NCI-H2171 (cell line): Measurements from ENCODE around the gene FAM222A.

Experiments
- DNase-seq: peaks from one replicate; lab custom pipeline; 2025; lab: John Stamatoyannopoulos, UW

FAM222A gene

GRCh38 chr12:109724321-109724892 is 10.8 kb downstream of the FAM222A start:
- DNase-seq: no peak

GRCh38 chr12:109725321-109726105 is 11.9 kb downstream of the FAM222A start:
- no peak for DNase-seq

- no peak for DNase-seq
Measured at GRCh38 chr12:109726106-109726497, 12.5 kb downstream of the FAM222A start.

- DNase-seq: peak; percentile 31
Measured at GRCh38 chr12:109726511-109727038, 12.9 kb downstream of the FAM222A start.

GRCh38 chr12:109727039-109727723 is 13.6 kb downstream of the FAM222A start:
- DNase-seq: no peak

GRCh38 chr12:109727746-109728726 is 14.4 kb downstream of the FAM222A start:
- DNase-seq: peak; percentile 19

- no peak for DNase-seq
Measured at GRCh38 chr12:109728921-109729320, 15.3 kb downstream of the FAM222A start.

- DNase-seq: peak; percentile 74
Measured at GRCh38 chr12:109729371-109729781, 15.8 kb downstream of the FAM222A start.

GRCh38 chr12:109729801-109730200 is 16.2 kb downstream of the FAM222A start:
- DNase-seq: no peak

- no peak for DNase-seq
Measured at GRCh38 chr12:109730306-109731145, 16.9 kb downstream of the FAM222A start.

- no peak for DNase-seq
Measured at GRCh38 chr12:109731231-109731731, 17.7 kb downstream of the FAM222A start.

- no peak for DNase-seq
Measured at GRCh38 chr12:109731806-109732205, 18.2 kb downstream of the FAM222A start.

GRCh38 chr12:109732321-109733305 is 19.0 kb downstream of the FAM222A start:
- no peak for DNase-seq

- DNase-seq: peak; percentile 77
Measured at GRCh38 chr12:109734219-109735000, 20.8 kb downstream of the FAM222A start.

- DNase-seq: no peak
Measured at GRCh38 chr12:109735051-109735521, 21.5 kb downstream of the FAM222A start.

- no peak for DNase-seq
Measured at GRCh38 chr12:109735825-109736551, 22.4 kb downstream of the FAM222A start.

- DNase-seq: no peak
Measured at GRCh38 chr12:109736552-109737108, 23.0 kb downstream of the FAM222A start.
